Raji (cell line): ENCODE measurements around the gene WDR72.

Experiments
- POLR2A ChIP-seq: IDR thresholded peaks from 2 replicates; pipeline ENCODE4 v1.6.1; 2011; ENCODE audit warnings: low read depth, low read length, control low read depth; ENCODE audit not compliant: insufficient read depth

WDR72 gene

GRCh38 chr15:53721334-53722087, 38.0 kb downstream of the WDR72 start:
- no peak for TF ChIP-seq POLR2A

GRCh38 chr15:53716909-53717876, 42.3 kb downstream of the WDR72 start:
- no peak for TF ChIP-seq POLR2A

- no peak for TF ChIP-seq POLR2A
Observed at GRCh38 chr15:53713218-53713617, 46.2 kb downstream of the WDR72 start.

GRCh38 chr15:53710906-53711305, 48.6 kb downstream of the WDR72 start:
- TF ChIP-seq POLR2A, result no peak

- TF ChIP-seq POLR2A, result no peak
Observed at GRCh38 chr15:53709821-53710220, 49.6 kb downstream of the WDR72 start.

GRCh38 chr15:53695365-53695764, 64.1 kb downstream of the WDR72 start:
- no peak for TF ChIP-seq POLR2A

GRCh38 chr15:53694476-53694874, 65.0 kb downstream of the WDR72 start:
- no peak for TF ChIP-seq POLR2A

GRCh38 chr15:53693729-53694475, 65.6 kb downstream of the WDR72 start:
- TF ChIP-seq POLR2A, result no peak

- TF ChIP-seq POLR2A, result no peak
Observed at GRCh38 chr15:53681056-53681455, 78.4 kb downstream of the WDR72 start.

- TF ChIP-seq POLR2A, result no peak
Observed at GRCh38 chr15:53675832-53676231, 83.6 kb downstream of the WDR72 start.

GRCh38 chr15:53671545-53671944, 87.9 kb downstream of the WDR72 start:
- TF ChIP-seq POLR2A, result no peak

GRCh38 chr15:53670701-53671100, 88.8 kb downstream of the WDR72 start:
- TF ChIP-seq POLR2A, result no peak

- TF ChIP-seq POLR2A, result no peak
Observed at GRCh38 chr15:53665930-53666329, 93.5 kb downstream of the WDR72 start.

GRCh38 chr15:53658827-53659555, 100.5 kb downstream of the WDR72 start:
- no peak for TF ChIP-seq POLR2A

- TF ChIP-seq POLR2A, result no peak
Observed at GRCh38 chr15:53658255-53658654, 101.2 kb downstream of the WDR72 start.
